Mesendoderm (in vitro differentiated cells): Measurements from ENCODE around the gene TIMM8A.
A peak's percentile ranks its signal among the peaks of the same experiment; 100 is the strongest.

ENCODE experiments used
- DNase-seq: peaks from one replicate; pipeline ENCODE4 v3.0.0; 2013
- H2AK5ac ChIP-seq: 2 replicates; pipeline ENCODE4 v1.6.1; 2013; ENCODE audit warnings: low read length, inconsistent platforms
- H2BK120ac ChIP-seq: 2 replicates; pipeline ENCODE4 v1.6.1; 2013; ENCODE audit warnings: low read depth, mild to moderate bottlenecking, low read length, moderate library complexity, mixed read lengths
- H2BK15ac ChIP-seq: replicated peaks from 2 replicates; pipeline ENCODE4 v1.6.1; 2013; ENCODE audit warnings: low read depth, mild to moderate bottlenecking, moderate library complexity
- H2BK5ac ChIP-seq: 2 replicates; pipeline ENCODE4 v1.6.1; 2013; ENCODE audit warnings: low read length, inconsistent platforms
- H3K18ac ChIP-seq: 2 replicates; pipeline ENCODE4 v1.6.1; 2013; ENCODE audit warnings: mild to moderate bottlenecking, low read length, mixed read lengths
- H3K23ac ChIP-seq: one replicate; pipeline ENCODE4 v1.6.1; 2013; ENCODE audit warnings: low read length
- H3K27ac ChIP-seq: 2 replicates; pipeline ENCODE4 v1.5.1; 2013; ENCODE audit warnings: low read depth, mild to moderate bottlenecking, inconsistent platforms, low read length, moderate library complexity
- H3K27me3 ChIP-seq: 2 replicates; pipeline ENCODE4 v1.6.1; 2013; ENCODE audit warnings: low read length, control low read depth, mild to moderate bottlenecking, inconsistent platforms; ENCODE audit not compliant: insufficient read depth, poor library complexity
- H3K36me3 ChIP-seq: 2 replicates; pipeline ENCODE4 v1.6.1; 2013; ENCODE audit warnings: low read length, inconsistent platforms; ENCODE audit not compliant: control insufficient read depth, insufficient read depth
- H3K4ac ChIP-seq: one replicate; pipeline ENCODE4 v1.6.1; 2013; ENCODE audit warnings: low read depth, mild to moderate bottlenecking, low read length, moderate library complexity
- H3K4me1 ChIP-seq: 2 replicates; pipeline ENCODE4 v1.6.1; 2013; ENCODE audit warnings: low read depth, low read length, inconsistent platforms; ENCODE audit not compliant: control insufficient read depth
- H3K4me2 ChIP-seq: 2 replicates; pipeline ENCODE4 v1.6.1; 2013; ENCODE audit warnings: low read length
- H3K4me3 ChIP-seq: 2 replicates; pipeline ENCODE4 v1.5.1; 2013; ENCODE audit warnings: mild to moderate bottlenecking, low read length
- H3K56ac ChIP-seq: one replicate; pipeline ENCODE4 v1.6.1; 2013; ENCODE audit warnings: low read length
- H3K79me1 ChIP-seq: 2 replicates; pipeline ENCODE4 v1.6.1; 2013; ENCODE audit warnings: low read length, inconsistent platforms
- H3K79me2 ChIP-seq: 2 replicates; pipeline ENCODE4 v1.6.1; 2013; ENCODE audit warnings: mild to moderate bottlenecking, low read length; ENCODE audit not compliant: control insufficient read depth, insufficient read depth
- H3K9ac ChIP-seq: 2 replicates; pipeline ENCODE4 v1.6.1; 2013; ENCODE audit warnings: low read length, inconsistent platforms
- H4K5ac ChIP-seq: one replicate; pipeline ENCODE4 v1.6.1; 2013; ENCODE audit warnings: low read length
- H4K8ac ChIP-seq: one replicate; pipeline ENCODE4 v1.6.1; 2013; ENCODE audit warnings: low read depth, mild to moderate bottlenecking, control low read depth, low read length, moderate library complexity
- WGBS: extraction: QIAGEN DNeasy Blood & Tissue Kit; methylation state at CpG from one replicate; pipeline ENCODE4 v1.1.7; 2013; ENCODE audit warnings: low lambda C conversion rate, missing lambda C conversion rate; ENCODE audit not compliant: insufficient coverage; ENCODE audit errors: extremely low coverage; 5-methylcytosine and 5-hydroxymethylcytosine counted together

Gene TIMM8A

GRCh38 chrX:101391831-101392230, 43.3 kb upstream of the TIMM8A start:
- no CpG with 5 or more reads among the region's 6 CpGs for WGBS
- Histone ChIP-seq H3K79me1 (no peaks in the 10 kb centered on the region), H3K4me2 (peak overlapping the region; percentile 81), H4K8ac (no peak overlapping the region), H3K56ac (peak overlapping the region; percentile 94), H3K27ac (no peak overlapping the region), H2AK5ac (no peak overlapping the region), H4K5ac (no peak overlapping the region), H3K9ac (peak overlapping the region; percentile 93), H3K27me3 (no peaks in the 10 kb centered on the region), H3K36me3 (peaks cover 3% of the 10 kb centered on the region), H3K79me2 (peaks cover 14% of the 10 kb centered on the region), H3K23ac (no peak overlapping the region), H3K4ac (no peak overlapping the region), H2BK15ac (no peak overlapping the region), H2BK120ac (no peak overlapping the region), H2BK5ac (no peak overlapping the region), H3K4me1 (no peaks in the 10 kb centered on the region), H3K18ac (no peak overlapping the region), H3K4me3 (peak overlapping the region; percentile 85)
- DNase-seq = no peak

DNA sequence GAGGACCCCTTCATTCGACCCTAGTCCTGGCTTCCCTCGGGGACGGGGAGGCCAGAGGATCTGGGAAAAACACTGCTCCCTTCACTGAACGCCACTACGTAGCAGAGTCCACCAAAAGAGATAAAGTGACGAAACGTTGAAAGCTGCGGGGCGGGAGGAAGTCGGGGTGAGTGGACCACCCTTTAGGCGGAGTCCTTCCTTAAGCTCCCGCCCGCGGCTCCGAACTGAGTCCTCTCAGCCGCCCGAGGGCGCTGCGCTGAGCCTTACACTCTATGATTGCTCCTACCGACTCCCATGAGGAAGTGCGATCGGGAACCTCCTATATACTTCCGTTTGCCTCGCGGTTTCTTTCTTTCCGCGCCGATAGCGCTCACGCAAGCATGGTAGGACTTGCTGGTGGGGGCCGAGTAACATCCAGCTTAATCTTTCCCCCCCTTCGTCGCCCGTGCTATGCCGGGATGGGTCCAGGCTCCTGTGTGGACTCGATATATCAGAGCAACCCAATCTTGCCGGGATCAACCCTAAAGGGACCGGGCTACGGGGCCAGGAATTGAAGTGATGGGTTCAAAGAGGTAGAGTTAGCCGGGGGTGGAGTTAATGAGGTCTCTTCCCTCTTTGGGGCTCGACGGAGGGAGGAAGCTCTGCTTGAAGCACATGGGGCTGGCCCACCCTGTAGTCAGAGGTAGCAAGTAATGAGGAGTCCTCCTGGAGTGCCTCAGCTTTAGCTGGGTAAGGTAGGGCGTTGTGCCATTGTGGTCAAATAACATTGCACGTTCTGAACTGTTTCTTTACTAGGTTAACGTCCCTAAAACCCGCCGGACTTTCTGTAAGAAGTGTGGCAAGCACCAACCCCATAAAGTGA, 42.4 kb upstream of the TIMM8A start, which contains the start of gene RPL36A:
TSS of gene RPL36A (plus strand) at position 348 of the 862 bp plus-strand sequence. CDS start at position 381, 33 bp downstream.
- Histone ChIP-seq H4K8ac (no peak within 1 kb of the TSS), H3K4ac (peak within 1 kb of the TSS; percentile 60), H3K56ac (peak within 1 kb of the TSS; percentile 94), H3K36me3 (peaks cover 3% of the 10 kb centered on the region), H2BK120ac (no peak within 1 kb of the TSS), H4K5ac (no peak within 1 kb of the TSS), H3K23ac (no peak within 1 kb of the TSS), H3K4me3 (peak within 1 kb of the TSS; percentile 85), H3K27me3 (no peaks in the 10 kb centered on the region), H3K4me2 (peak within 1 kb of the TSS; percentile 81), H2BK5ac (peak within 1 kb of the TSS; percentile 76), H3K79me2 (peaks cover 14% of the 10 kb centered on the region), H2AK5ac (no peak within 1 kb of the TSS), H3K18ac (peak within 1 kb of the TSS; percentile 53), H3K4me1 (no peaks in the 10 kb centered on the region), H2BK15ac (no peak within 1 kb of the TSS), H3K79me1 (no peaks in the 10 kb centered on the region), H3K9ac (peak within 1 kb of the TSS; percentile 93), H3K27ac (peak within 1 kb of the TSS; percentile 11)
- peak; percentile 95 for DNase-seq
- no CpG with 5 or more reads among the region's 47 CpGs for WGBS

GRCh38 chrX:101388604-101389003, 40.1 kb upstream of the TIMM8A start:
- H3K79me1 ChIP-seq = no peaks in the 10 kb centered on the region
- H2BK120ac ChIP-seq = no peak overlapping the region
- no peaks in the 10 kb centered on the region for H3K4me1 ChIP-seq
- no peak overlapping the region for H3K27ac ChIP-seq
- no peak for DNase-seq
- no peak overlapping the region for H3K4me3 ChIP-seq
- no peak overlapping the region for H2AK5ac ChIP-seq
- H3K79me2 ChIP-seq = peaks cover 14% of the 10 kb centered on the region
- peaks cover 3% of the 10 kb centered on the region for H3K36me3 ChIP-seq
- H4K5ac ChIP-seq = no peak overlapping the region
- no peak overlapping the region for H2BK5ac ChIP-seq
- H3K4ac ChIP-seq = no peak overlapping the region
- H3K9ac ChIP-seq = no peak overlapping the region
- WGBS = no CpG with 5 or more reads among the region's 3 CpGs
- no peak overlapping the region for H3K56ac ChIP-seq
- no peak overlapping the region for H3K23ac ChIP-seq
- H2BK15ac ChIP-seq = no peak overlapping the region
- no peak overlapping the region for H4K8ac ChIP-seq
- no peak overlapping the region for H3K18ac ChIP-seq
- no peaks in the 10 kb centered on the region for H3K27me3 ChIP-seq
- no peak overlapping the region for H3K4me2 ChIP-seq

- Histone ChIP-seq H3K18ac (no peak overlapping the region), H3K4me2 (no peak overlapping the region), H3K27me3 (no peaks in the 10 kb centered on the region), H3K23ac (no peak overlapping the region), H3K36me3 (no peaks in the 10 kb centered on the region), H3K56ac (peak overlapping the region; percentile 39), H3K4me1 (no peaks in the 10 kb centered on the region), H3K79me2 (peaks cover 5% of the 10 kb centered on the region), H3K9ac (no peak overlapping the region), H3K27ac (no peak overlapping the region), H3K4ac (no peak overlapping the region), H2BK15ac (no peak overlapping the region), H4K8ac (no peak overlapping the region), H2BK120ac (no peak overlapping the region), H2AK5ac (no peak overlapping the region), H3K79me1 (no peaks in the 10 kb centered on the region), H3K4me3 (no peak overlapping the region), H2BK5ac (no peak overlapping the region), H4K5ac (no peak overlapping the region)
- no CpG with 5 or more reads among the region's 6 CpGs for WGBS
- no peak for DNase-seq
Observed at GRCh38 chrX:101386542-101386885, 38.0 kb upstream of the TIMM8A start.

DNA sequence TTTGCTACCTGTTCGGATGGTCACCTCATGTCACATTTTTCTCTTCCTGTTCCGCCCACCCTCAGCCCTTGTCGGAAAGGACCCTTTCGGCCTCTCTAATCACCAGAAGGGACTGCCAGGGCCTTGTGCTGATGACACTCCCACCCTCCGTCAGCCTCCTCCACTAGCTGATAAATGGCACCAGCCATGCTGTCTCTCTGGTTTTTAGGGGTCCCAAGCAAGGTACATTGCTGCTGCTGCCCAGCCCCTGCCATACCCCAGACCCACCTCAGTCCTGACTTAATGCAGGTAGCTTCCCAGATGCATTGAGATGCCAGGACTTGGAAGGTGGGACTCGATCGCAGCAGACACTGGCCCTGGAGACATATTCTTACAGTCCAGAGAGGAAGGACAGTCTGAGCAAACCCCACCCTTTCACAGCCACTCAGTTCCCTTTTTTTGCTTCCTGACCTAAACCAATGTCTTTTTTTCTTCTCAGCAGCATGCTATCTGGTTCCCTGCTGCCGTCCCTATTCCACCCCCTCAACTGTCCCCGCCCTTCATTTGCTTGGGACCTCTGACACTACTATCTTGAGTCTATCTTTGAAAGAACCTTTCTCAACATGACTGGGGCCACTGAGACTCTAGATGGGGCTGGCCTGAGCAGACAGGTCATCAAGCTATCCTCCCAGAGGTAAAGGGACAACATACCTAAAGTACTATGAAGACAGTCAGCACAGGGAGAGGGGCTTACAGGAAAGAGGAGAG, 37.4 kb upstream of the TIMM8A start, which contains the start of gene BTK:
TSS of gene BTK (minus strand) at position 397 of the 747 bp plus-strand sequence. CDS start 10,907 bp downstream, outside the sequence.
- no peak within 1 kb of the TSS for H3K9ac ChIP-seq

More for the DNA sequence above, 37.4 kb upstream of the TIMM8A start, which contains the start of gene BTK:
- Histone ChIP-seq H3K27ac (no peak within 1 kb of the TSS), H3K36me3 (no peaks in the 10 kb centered on the region), H4K5ac (no peak within 1 kb of the TSS), H3K23ac (no peak within 1 kb of the TSS), H3K4ac (no peak within 1 kb of the TSS), H3K27me3 (no peaks in the 10 kb centered on the region), H3K18ac (no peak within 1 kb of the TSS), H3K4me2 (no peak within 1 kb of the TSS), H2BK5ac (no peak within 1 kb of the TSS), H3K79me2 (no peaks in the 10 kb centered on the region), H3K4me3 (no peak within 1 kb of the TSS), H3K56ac (peak within 1 kb of the TSS; percentile 56), H3K4me1 (no peaks in the 10 kb centered on the region), H2BK120ac (no peak within 1 kb of the TSS), H2BK15ac (no peak within 1 kb of the TSS), H3K79me1 (no peaks in the 10 kb centered on the region), H4K8ac (no peak within 1 kb of the TSS), H2AK5ac (no peak within 1 kb of the TSS)
- WGBS = no CpG with 5 or more reads among the region's 9 CpGs
- DNase-seq = peak; percentile 22
